ENCODE measurements around the gene SCYGR5.
"Not testable (repeated sequence)": the region's sequence is repeated elsewhere in the genome, so short reads cannot be mapped to it uniquely, and the experiment has no call there.

SCYGR5 gene

GRCh38 chr2:227673620-227674019 lies 7.0 kb downstream of the SCYGR5 start:
- not testable (repeated sequence) for DNase-seq (ENCODE audit: low spot score)

GRCh38 chr2:227674485-227674884 lies 7.9 kb downstream of the SCYGR5 start:
- DNase-seq (ENCODE audit: low spot score): no peak

GRCh38 chr2:227677928-227678327 lies 11.3 kb downstream of the SCYGR5 start:
- no peak for DNase-seq (ENCODE audit: low spot score)

GRCh38 chr2:227684258-227684657 lies 17.7 kb downstream of the SCYGR5 start:
- no peak for DNase-seq (ENCODE audit: low spot score)

- no peak for DNase-seq (ENCODE audit: low spot score)
These were observed 20.6 kb downstream of the SCYGR5 start for GRCh38 chr2:227687189-227687588.

GRCh38 chr2:227696990-227697679 lies 30.5 kb downstream of the SCYGR5 start:
- no peak for DNase-seq (ENCODE audit: low spot score)

GRCh38 chr2:227701556-227701955 lies 35.0 kb downstream of the SCYGR5 start:
- no peak for DNase-seq (ENCODE audit: low spot score)

- no peak for DNase-seq (ENCODE audit: low spot score)
These were observed 36.7 kb downstream of the SCYGR5 start for GRCh38 chr2:227703280-227703732.

GRCh38 chr2:227703961-227704360 lies 37.4 kb downstream of the SCYGR5 start:
- no peak for DNase-seq (ENCODE audit: low spot score)

GRCh38 chr2:227706859-227707258 lies 40.3 kb downstream of the SCYGR5 start:
- no peak for DNase-seq (ENCODE audit: low spot score)

- DNase-seq (ENCODE audit: low spot score): no peak
These were observed 40.8 kb downstream of the SCYGR5 start for GRCh38 chr2:227707390-227707789.

- no peak for DNase-seq (ENCODE audit: low spot score)
These were observed 44.4 kb downstream of the SCYGR5 start for GRCh38 chr2:227710986-227711385.

GRCh38 chr2:227713291-227713690 lies 46.7 kb downstream of the SCYGR5 start:
- DNase-seq (ENCODE audit: low spot score): no peak

GRCh38 chr2:227716501-227716900 lies 49.9 kb downstream of the SCYGR5 start:
- DNase-seq (ENCODE audit: low spot score): no peak

Measured in CD4-positive, alpha-beta T cell treated with Interleukin-2 at 100 ng/mL for 4 hours (primary cell).